HL-60 (cell line): Measurements from ENCODE around the gene CMYA5.

Source experiments
- GABPA ChIP-seq: IDR thresholded peaks from 2 replicates; pipeline ENCODE4 v1.6.1; 2012; ENCODE audit warnings: low read depth
- POLR2AphosphoS5 ChIP-seq: IDR thresholded peaks from 2 replicates; pipeline ENCODE4 v1.6.1; 2012; ENCODE audit warnings: low read depth
- SPI1 ChIP-seq: IDR thresholded peaks from 2 replicates; pipeline ENCODE4 v1.6.1; 2012; ENCODE audit warnings: low read depth, mild to moderate bottlenecking, borderline replicate concordance
- TF ChIP-seq, protein P1 (sequence below): IDR thresholded peaks from one replicate; pipeline ENCODE4 v1.5.1; 2011; ENCODE audit warnings: low read length, control low read depth, inconsistent platforms; ENCODE audit not compliant: insufficient read depth
- TF ChIP-seq, protein P2 (sequence below): IDR thresholded peaks from 2 replicates; pipeline ENCODE4 v1.6.1; 2012; ENCODE audit warnings: low read depth; ENCODE audit not compliant: insufficient replicate concordance

DNA sequence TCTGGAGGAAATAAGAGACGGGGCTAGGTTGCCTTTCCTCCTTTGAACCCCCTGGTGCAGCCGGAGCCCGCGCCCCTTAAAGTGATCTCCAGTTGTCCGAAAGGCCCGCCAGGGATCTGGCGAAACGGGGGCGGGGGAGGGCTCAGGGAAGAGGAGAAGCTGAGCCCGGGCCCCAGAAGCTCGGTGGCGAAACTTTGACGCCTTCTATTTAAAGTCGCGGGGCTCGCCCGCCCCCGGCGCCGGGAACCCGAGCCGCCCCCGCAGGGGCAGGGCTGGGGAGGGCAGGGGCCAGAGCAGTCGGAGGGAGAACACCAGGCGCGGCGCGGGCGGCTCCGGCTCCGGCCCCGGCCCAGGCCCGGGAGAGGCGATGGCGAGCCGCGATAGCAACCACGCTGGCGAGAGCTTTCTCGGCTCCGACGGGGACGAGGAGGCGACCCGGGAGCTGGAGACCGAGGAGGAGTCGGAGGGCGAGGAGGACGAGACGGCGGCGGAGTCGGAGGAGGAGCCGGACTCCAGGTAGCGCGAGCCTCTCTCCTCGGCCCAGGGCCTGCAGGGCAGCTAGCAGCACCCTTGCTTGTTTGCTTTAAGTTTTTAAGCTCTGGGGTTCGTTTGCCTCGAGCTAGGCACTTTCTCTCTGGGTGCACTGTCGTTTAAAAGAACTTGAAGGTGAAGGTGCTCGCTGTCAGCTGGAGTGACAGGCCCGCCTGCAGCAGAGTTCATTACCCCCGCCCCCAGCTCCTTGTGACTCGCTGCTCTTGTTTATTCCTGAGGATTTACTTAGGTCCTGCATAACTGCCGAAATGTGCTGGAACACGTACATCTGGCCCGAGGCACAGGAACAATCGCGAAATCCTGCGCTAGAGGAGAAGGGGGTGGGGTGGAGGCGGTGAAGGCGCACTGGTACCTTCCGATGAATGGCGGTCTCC is at the start of gene CMYA5:
- TF ChIP-seq, protein P1, sequence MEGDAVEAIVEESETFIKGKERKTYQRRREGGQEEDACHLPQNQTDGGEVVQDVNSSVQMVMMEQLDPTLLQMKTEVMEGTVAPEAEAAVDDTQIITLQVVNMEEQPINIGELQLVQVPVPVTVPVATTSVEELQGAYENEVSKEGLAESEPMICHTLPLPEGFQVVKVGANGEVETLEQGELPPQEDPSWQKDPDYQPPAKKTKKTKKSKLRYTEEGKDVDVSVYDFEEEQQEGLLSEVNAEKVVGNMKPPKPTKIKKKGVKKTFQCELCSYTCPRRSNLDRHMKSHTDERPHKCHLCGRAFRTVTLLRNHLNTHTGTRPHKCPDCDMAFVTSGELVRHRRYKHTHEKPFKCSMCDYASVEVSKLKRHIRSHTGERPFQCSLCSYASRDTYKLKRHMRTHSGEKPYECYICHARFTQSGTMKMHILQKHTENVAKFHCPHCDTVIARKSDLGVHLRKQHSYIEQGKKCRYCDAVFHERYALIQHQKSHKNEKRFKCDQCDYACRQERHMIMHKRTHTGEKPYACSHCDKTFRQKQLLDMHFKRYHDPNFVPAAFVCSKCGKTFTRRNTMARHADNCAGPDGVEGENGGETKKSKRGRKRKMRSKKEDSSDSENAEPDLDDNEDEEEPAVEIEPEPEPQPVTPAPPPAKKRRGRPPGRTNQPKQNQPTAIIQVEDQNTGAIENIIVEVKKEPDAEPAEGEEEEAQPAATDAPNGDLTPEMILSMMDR: no peak
- TF ChIP-seq POLR2AphosphoS5 (no peak), GABPA (no peak), SPI1 (no peak)
- TF ChIP-seq, protein P2, sequence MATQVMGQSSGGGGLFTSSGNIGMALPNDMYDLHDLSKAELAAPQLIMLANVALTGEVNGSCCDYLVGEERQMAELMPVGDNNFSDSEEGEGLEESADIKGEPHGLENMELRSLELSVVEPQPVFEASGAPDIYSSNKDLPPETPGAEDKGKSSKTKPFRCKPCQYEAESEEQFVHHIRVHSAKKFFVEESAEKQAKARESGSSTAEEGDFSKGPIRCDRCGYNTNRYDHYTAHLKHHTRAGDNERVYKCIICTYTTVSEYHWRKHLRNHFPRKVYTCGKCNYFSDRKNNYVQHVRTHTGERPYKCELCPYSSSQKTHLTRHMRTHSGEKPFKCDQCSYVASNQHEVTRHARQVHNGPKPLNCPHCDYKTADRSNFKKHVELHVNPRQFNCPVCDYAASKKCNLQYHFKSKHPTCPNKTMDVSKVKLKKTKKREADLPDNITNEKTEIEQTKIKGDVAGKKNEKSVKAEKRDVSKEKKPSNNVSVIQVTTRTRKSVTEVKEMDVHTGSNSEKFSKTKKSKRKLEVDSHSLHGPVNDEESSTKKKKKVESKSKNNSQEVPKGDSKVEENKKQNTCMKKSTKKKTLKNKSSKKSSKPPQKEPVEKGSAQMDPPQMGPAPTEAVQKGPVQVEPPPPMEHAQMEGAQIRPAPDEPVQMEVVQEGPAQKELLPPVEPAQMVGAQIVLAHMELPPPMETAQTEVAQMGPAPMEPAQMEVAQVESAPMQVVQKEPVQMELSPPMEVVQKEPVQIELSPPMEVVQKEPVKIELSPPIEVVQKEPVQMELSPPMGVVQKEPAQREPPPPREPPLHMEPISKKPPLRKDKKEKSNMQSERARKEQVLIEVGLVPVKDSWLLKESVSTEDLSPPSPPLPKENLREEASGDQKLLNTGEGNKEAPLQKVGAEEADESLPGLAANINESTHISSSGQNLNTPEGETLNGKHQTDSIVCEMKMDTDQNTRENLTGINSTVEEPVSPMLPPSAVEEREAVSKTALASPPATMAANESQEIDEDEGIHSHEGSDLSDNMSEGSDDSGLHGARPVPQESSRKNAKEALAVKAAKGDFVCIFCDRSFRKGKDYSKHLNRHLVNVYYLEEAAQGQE: no peak
